ENCODE measurements around the gene ELFN2.
"Not testable (repeated sequence)": the region's sequence is repeated elsewhere in the genome, so short reads cannot be mapped to it uniquely, and the experiment has no call there.

Gene ELFN2

GRCh38 chr22:37333724-37334460 is 93.4 kb downstream of the ELFN2 start:
- no peak for DNase-seq

GRCh38 chr22:37331856-37332536 is 95.3 kb downstream of the ELFN2 start:
- DNase-seq = no peak

GRCh38 chr22:37331034-37331428 is 96.2 kb downstream of the ELFN2 start:
- DNase-seq = no peak

- peak; percentile 58 to 65 for DNase-seq
These were observed 96.9 kb downstream of the ELFN2 start for GRCh38 chr22:37330200-37331033.

- no peak for DNase-seq
These were observed 97.8 kb downstream of the ELFN2 start for GRCh38 chr22:37329238-37330140.

GRCh38 chr22:37328538-37329237 is 98.6 kb downstream of the ELFN2 start:
- DNase-seq = not testable (repeated sequence)

- no peak for DNase-seq
These were observed 99.3 kb downstream of the ELFN2 start for GRCh38 chr22:37328017-37328416.

GRCh38 chr22:37326726-37327125 is 100.6 kb downstream of the ELFN2 start:
- DNase-seq = no peak

GRCh38 chr22:37325039-37325395 is 102.3 kb downstream of the ELFN2 start:
- no peak for DNase-seq

GRCh38 chr22:37324340-37325038 is 102.8 kb downstream of the ELFN2 start:
- no peak for DNase-seq

GRCh38 chr22:37320726-37321677 is 106.3 kb downstream of the ELFN2 start:
- DNase-seq = no peak

GRCh38 chr22:37319469-37319868 is 107.8 kb downstream of the ELFN2 start:
- DNase-seq = no peak

- no peak for DNase-seq
These were observed 108.7 kb downstream of the ELFN2 start for GRCh38 chr22:37318364-37319109.
